Stimulated activated effector memory CD8-positive, alpha-beta T cell treated with anti-CD3 and anti-CD28 coated beads, Interleukin-12 subunit alpha, Interleukin-12 subunit beta, amount 100 ng/mL, for 72 hours (primary cell): ENCODE data around the gene RIC8B.

Source experiments
- ATAC-seq: fragments of 150-1000 bp; cut with Tn5 transposase; 2 replicates; pipeline ENCODE4 v1.10.0; 2021
- DNase-seq, 2 donors: peaks; one replicate each; pipeline ENCODE4 v3.0.0; 2021 to 2022; ENCODE audit warnings: low spot score in 2 of 2
- H3K27ac Mint-ChIP-seq: one replicate; pipeline ENCODE4 v1.8.0; 2022; ENCODE audit warnings: mild to moderate bottlenecking, mixed read lengths
- H3K36me3 Mint-ChIP-seq: one replicate; pipeline ENCODE4 v1.8.0; 2022; ENCODE audit warnings: mild to moderate bottlenecking, mixed read lengths
- H3K4me1 Mint-ChIP-seq: one replicate; pipeline ENCODE4 v1.8.0; 2022; ENCODE audit warnings: mixed read lengths
- H3K4me3 Mint-ChIP-seq: one replicate; pipeline ENCODE4 v1.8.0; 2022; ENCODE audit warnings: mild to moderate bottlenecking, mixed read lengths
- H3K9me3 Mint-ChIP-seq: one replicate; pipeline ENCODE4 v1.8.0; 2022; ENCODE audit warnings: mixed read lengths

The RIC8B gene

DNA sequence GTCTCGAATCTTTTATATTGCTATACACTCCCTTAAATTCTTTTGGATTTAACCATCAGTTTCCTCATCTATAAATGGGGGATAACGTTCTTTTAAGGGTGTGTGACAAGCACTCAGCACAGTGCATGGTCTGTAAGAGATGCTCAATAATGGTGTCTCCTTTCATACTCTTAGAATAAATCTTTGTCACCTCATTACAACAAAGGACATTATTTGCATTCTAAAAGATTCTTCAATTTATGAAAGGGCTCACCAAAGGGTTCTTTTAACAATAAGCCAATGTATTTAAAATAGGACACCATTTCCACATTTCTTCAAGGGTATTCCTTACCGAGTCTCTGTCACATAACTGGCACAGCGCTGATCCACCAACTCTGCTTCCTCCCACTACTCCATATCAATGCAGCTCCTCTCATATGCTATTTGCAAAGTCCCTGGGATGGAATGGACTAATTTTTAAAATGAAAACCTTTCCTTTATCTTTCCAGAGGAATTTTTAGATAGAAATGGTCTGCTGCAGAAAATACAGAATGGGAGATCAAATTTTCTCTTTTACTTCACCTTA lies 29.2 kb upstream of the RIC8B start:
- no peaks in the 10 kb centered on the region for H3K36me3 Mint-ChIP-seq
- DNase-seq (no peak), ATAC-seq (no peak)
- no peak overlapping the region for H3K4me3 Mint-ChIP-seq
- H3K4me1 Mint-ChIP-seq = peaks cover 31% of the 10 kb centered on the region
- no peak overlapping the region for H3K27ac Mint-ChIP-seq
- H3K9me3 Mint-ChIP-seq = no peaks in the 10 kb centered on the region

DNA sequence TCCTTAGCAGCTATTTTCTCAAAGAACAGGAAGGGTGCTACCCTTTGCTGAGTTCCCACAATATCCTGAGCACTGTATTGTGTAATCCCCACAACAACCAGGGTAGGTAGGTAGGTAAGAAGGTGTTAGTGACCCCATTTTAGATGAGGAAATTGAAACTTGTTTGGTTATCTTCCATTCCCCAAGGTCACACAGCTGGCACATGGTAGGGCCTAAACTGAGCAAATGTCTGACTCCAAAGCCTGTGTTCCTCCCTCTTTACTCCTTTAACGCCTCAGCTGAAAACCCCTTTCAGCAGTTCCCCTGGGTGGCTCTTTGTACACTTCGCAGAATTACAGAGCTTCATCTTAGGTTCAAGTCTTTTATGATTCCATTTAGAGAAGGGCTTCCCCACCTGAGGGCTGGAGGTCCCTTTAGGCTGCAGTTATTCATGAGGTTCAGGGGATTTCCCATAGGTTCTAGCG lies 26.5 kb upstream of the RIC8B start:
- Mint-ChIP-seq H3K4me3 (peak overlapping the region; percentile 36), H3K4me1 (peaks cover 42% of the 10 kb centered on the region)

DNA sequence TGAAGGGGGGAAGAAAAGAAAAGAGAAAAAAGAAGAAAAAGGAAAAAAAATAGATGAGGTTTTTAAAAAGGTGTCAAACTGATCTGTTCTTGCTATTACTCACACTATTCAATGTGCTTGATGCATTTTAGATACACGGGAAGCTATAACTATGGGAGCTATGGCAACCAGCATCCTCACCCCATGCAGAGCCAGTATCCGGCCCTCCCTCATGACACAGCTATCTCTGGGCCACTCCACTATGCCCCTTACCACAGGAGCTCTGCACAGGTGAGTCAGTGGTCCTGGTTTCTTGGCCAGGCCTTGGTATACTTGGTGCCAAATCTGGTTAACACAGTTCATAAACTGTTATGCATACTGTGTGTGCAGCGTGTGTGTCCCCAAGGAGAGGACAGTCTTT lies 24.0 kb upstream of the RIC8B start:
- DNase-seq (no peak), ATAC-seq (peak; percentile 66)
- Mint-ChIP-seq H3K9me3 (peaks cover 5% of the 10 kb centered on the region), H3K4me1 (peaks cover 54% of the 10 kb centered on the region), H3K4me3 (no peak overlapping the region), H3K27ac (peak overlapping the region; percentile 74), H3K36me3 (no peaks in the 10 kb centered on the region)

More for the DNA sequence above, 26.5 kb upstream of the RIC8B start:
- DNase-seq (no peak), ATAC-seq (peak; percentile 57)
- Mint-ChIP-seq H3K36me3 (no peaks in the 10 kb centered on the region), H3K27ac (peak overlapping the region; percentile 93), H3K9me3 (peaks cover 5% of the 10 kb centered on the region)

DNA sequence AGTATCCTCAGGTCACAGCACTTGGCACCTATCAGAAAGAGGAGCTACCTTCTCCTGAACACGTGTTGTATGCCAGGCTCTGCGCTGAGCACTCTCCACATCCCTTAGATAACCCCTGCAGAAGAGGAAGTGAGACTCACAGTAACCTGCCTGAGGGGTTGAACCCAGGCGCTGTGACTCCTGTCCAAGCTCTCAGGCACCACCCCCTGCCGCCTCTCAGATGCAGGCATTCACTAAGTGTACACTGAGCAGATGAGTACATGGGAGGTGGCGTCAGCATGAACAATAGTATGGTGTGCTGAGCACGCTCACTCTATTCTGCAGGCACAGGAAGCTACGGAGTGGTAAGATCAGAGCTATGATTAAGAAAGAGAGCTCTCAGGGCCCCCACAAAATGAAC lies 21.0 kb upstream of the RIC8B start:
- Mint-ChIP-seq H3K9me3 (peaks cover 5% of the 10 kb centered on the region), H3K4me3 (peak overlapping the region; percentile 63), H3K4me1 (peaks cover 35% of the 10 kb centered on the region), H3K27ac (peak overlapping the region; percentile 72), H3K36me3 (no peaks in the 10 kb centered on the region)
- peak; percentile 98 for ATAC-seq
- DNase-seq = peak; percentile 21 to 69

- H3K27ac Mint-ChIP-seq = peak overlapping the region; percentile 72
- DNase-seq (no peak), ATAC-seq (no peak)
- H3K36me3 Mint-ChIP-seq = no peaks in the 10 kb centered on the region
- peaks cover 5% of the 10 kb centered on the region for H3K9me3 Mint-ChIP-seq
- H3K4me3 Mint-ChIP-seq = no peak overlapping the region
- H3K4me1 Mint-ChIP-seq = peaks cover 34% of the 10 kb centered on the region
Observed at GRCh38 chr12:106754331-106754730, 20.2 kb upstream of the RIC8B start.

DNA sequence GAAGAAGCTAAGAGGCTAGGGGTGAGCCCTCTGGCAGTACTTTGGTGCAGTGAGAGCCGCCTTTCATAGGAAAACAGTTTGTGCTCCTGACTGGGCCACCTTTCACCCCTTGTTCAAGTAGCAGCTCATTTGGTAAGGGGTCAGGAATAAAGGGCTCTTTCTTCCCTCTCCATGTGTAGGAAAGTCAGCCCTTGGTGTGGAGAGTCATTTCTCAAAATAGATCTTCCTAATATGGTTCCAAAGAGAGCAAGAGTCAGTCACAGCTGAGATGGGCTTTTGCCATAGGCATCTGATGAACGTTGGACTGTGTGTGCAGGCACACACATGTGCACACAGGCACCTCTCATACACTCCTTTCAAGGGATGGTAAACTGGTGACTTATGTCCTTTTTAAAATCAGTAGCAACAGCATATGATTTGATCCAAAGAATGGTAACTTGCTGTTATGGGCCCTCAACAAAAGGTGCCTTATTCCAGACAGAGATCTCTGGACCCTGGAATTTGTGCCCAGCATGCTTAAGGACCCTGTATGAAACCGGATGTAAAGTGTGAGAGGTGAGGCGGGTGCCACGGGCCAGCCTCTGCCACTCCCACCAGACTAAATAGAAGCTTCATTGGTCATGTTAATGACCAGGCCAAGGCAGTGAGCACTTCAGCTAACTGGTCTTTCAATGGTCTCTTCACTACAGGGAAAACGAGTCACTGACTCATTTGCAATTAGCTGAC lies 16.7 kb upstream of the RIC8B start:
- H3K4me1 Mint-ChIP-seq = peaks cover 32% of the 10 kb centered on the region
- no peaks in the 10 kb centered on the region for H3K36me3 Mint-ChIP-seq
- H3K4me3 Mint-ChIP-seq = no peak overlapping the region
- no peaks in the 10 kb centered on the region for H3K9me3 Mint-ChIP-seq
- DNase-seq (no peak), ATAC-seq (no peak)
- H3K27ac Mint-ChIP-seq = peak overlapping the region; percentile 48

DNA sequence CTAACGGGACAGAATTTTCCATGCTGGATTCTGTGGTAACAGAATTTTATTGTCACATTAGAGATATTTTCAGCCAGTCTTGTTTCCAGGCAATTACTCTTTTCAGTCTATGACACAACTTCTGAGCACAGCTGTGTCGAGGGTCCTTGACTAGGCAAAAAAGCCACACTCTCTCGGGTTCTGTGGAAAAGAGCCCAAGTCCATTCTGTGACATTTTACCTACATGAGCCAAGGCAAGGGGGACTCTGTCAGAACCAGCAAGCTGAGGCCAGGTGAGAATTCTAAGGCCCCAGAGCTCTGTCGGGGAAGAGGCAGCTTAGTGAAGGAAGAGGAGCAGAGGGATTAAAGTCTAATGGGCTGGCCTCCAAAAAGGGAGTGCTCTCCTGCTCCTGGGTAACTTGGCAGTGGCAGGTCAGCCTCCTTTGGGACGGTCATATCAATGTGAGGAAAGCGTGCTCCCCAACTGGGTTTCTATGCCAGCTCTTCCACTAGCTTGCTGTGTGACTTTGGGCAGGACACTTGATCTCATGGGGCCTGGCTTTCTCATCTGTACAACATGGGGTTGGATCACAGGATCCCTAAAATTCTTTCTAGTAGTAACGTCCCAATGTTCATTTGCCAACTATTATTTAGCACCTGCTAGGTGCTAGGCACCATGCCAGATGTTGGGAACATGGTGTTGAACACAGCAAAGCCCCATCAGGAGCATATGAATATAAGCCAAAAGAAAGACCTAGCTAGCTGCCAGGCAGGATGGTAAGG lies 16.0 kb upstream of the RIC8B start:
- Mint-ChIP-seq H3K36me3 (no peaks in the 10 kb centered on the region), H3K27ac (peak overlapping the region; percentile 48), H3K9me3 (no peaks in the 10 kb centered on the region), H3K4me3 (no peak overlapping the region), H3K4me1 (peaks cover 25% of the 10 kb centered on the region)
- ATAC-seq = no peak
- DNase-seq = no peak

- peaks cover 14% of the 10 kb centered on the region for H3K4me1 Mint-ChIP-seq
- no peaks in the 10 kb centered on the region for H3K36me3 Mint-ChIP-seq
- ATAC-seq (peak; percentile 21), DNase-seq (no peak)
- H3K4me3 Mint-ChIP-seq = peak overlapping the region; percentile 45
- H3K9me3 Mint-ChIP-seq = no peaks in the 10 kb centered on the region
- H3K27ac Mint-ChIP-seq = peak overlapping the region; percentile 92
Observed at GRCh38 chr12:106759526-106760183, 14.8 kb upstream of the RIC8B start.

- Mint-ChIP-seq H3K4me3 (peak overlapping the region; percentile 45), H3K9me3 (no peaks in the 10 kb centered on the region), H3K4me1 (peaks cover 13% of the 10 kb centered on the region), H3K27ac (peak overlapping the region; percentile 92), H3K36me3 (no peaks in the 10 kb centered on the region)
- DNase-seq (no peak), ATAC-seq (peak; percentile 67)
Observed at GRCh38 chr12:106760184-106760531, 14.3 kb upstream of the RIC8B start.

DNA sequence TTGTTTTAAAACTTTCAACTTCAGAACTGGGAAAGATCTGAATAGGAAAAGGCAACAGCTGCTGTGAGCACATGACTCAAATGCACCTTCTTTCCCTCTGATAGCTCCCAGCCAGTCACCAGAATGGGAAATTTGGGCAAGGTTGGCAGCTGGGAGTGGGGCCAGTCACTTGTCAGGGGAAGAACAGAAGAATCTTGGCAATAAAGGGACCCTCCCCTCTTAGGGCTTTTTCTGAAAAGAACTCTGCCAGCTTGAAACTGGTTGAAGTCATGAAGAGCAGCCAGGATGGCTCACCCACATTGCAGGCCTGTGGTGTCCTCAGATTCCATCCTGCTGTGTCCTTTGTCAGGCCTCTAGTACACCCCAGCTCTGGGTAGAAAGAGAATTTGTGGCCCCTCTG lies 10.3 kb upstream of the RIC8B start:
- Mint-ChIP-seq H3K4me3 (no peak overlapping the region), H3K9me3 (no peaks in the 10 kb centered on the region), H3K36me3 (no peaks in the 10 kb centered on the region), H3K4me1 (peaks cover 31% of the 10 kb centered on the region), H3K27ac (no peak overlapping the region)
- ATAC-seq = no peak
- DNase-seq = no peak

DNA sequence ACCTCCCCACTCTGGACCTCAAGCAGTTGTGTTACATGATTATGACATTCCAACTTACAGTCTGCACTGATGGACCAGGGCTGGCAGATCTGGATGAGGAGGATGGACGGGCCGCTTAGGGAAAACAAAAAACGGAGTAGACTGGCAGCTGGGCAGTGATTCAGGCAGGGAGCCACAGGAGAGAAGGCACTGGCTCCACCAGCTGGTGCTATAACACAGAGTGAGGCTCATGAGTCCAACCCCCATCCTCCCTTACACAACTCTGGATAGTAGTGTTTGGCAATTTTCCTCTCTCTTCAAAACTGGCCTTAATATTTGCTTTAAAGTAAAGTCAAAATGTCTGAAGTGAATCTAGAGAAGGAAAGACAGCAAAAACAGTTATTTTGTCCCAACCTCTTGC lies 9.7 kb upstream of the RIC8B start:
- peaks cover 27% of the 10 kb centered on the region for H3K4me1 Mint-ChIP-seq
- H3K36me3 Mint-ChIP-seq = no peaks in the 10 kb centered on the region
- H3K4me3 Mint-ChIP-seq = no peak overlapping the region
- H3K9me3 Mint-ChIP-seq = no peaks in the 10 kb centered on the region
- H3K27ac Mint-ChIP-seq = no peak overlapping the region
- no peak for DNase-seq
- ATAC-seq = no peak

GRCh38 chr12:106766393-106766826 lies 8.1 kb upstream of the RIC8B start:
- no peaks in the 10 kb centered on the region for H3K9me3 Mint-ChIP-seq
- peak overlapping the region; percentile 76 for H3K27ac Mint-ChIP-seq
- H3K4me1 Mint-ChIP-seq = peaks cover 18% of the 10 kb centered on the region
- peak; percentile 37 for ATAC-seq
- no peaks in the 10 kb centered on the region for H3K36me3 Mint-ChIP-seq
- no peak for DNase-seq
- H3K4me3 Mint-ChIP-seq = peak overlapping the region; percentile 42

DNA sequence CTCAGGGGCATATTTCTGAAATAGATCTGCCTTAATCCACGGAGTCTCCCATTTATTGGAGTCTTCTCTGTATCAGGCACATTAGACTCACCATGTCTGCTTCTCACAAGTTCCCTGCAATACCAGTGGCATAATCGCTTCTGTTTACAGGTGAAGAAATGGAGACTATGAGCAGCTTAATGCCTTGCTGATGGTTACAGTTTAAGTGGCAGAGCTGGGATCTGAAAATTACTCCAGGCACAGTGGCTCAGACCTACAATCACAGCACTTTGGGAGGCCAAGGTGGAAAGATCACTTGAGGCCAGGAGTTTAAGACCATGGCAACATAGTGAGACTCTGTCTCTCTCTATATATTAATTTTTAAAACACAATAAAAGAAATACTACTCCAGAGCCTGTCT lies 7.3 kb upstream of the RIC8B start:
- Mint-ChIP-seq H3K27ac (peak overlapping the region; percentile 76), H3K36me3 (no peaks in the 10 kb centered on the region), H3K4me1 (peaks cover 18% of the 10 kb centered on the region), H3K9me3 (no peaks in the 10 kb centered on the region), H3K4me3 (peak overlapping the region; percentile 42)
- ATAC-seq = no peak
- no peak for DNase-seq

DNA sequence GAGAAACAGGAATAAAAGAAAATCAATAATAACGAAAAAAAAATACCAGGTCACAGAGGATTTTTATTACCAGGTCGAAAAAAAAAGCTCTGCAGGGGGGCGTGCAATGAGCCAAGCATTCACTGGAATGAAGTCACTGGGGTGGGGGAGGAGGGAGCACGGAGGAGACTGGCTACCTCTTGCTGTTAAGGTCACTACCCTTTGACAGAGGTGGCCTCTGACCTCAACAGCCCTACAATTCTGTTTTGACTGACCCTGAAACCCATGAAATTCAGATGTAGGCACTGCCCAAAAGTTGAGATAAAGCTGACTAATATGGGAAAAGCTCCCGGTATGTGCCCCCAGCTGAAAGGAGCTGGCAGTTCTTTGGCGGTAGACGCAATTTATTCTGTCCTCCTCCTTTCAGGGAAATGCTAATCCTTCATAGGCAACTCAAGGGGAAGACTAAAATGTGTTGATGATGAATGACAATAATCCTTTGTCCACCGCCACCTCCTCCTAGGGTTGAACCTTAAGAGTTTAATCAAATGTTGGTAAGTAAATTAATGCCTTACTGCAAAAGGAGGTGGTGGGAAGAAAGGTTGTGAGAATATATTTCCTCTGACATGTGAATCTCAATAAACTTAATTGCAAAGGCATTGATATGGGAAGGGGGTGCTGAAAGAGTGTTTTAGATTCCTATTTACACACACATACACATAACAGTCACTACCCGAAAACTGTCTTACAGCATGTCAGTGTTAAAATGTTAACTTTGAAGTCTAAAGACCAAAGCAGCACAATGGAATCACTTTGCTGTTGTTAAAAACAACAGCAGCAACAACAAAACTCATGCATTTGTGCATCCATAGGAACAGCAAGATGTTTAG lies 6.3 kb upstream of the RIC8B start:
- Mint-ChIP-seq H3K36me3 (no peaks in the 10 kb centered on the region), H3K4me1 (peaks cover 18% of the 10 kb centered on the region), H3K27ac (no peak overlapping the region), H3K9me3 (no peaks in the 10 kb centered on the region), H3K4me3 (no peak overlapping the region)
- ATAC-seq = no peak
- no peak for DNase-seq
